Activated CD4-positive, alpha-beta T cell treated with anti-CD3 and anti-CD28 coated beads, Interleukin-2, amount 10 ng/mL, durations not matched to agents 24 days and 14 days (primary cell): Measurements from ENCODE around the gene HERC2. TPM values are rescaled to one million over a fixed set of nuclear protein-coding genes. Genes with fewer than 3 reads are reported as not detected.
"Not testable (repeated sequence)": the region's sequence is repeated elsewhere in the genome, so short reads cannot be mapped to it uniquely, and the experiment has no call there.

Experiments
- DNase-seq: peaks from one replicate; pipeline ENCODE4 v3.0.0; 2022
- H3K27ac Mint-ChIP-seq: one replicate; pipeline ENCODE4 v1.8.0; 2022; ENCODE audit warnings: mild to moderate bottlenecking, mixed read lengths
- H3K27me3 Mint-ChIP-seq: one replicate; pipeline ENCODE4 v1.8.0; 2022; ENCODE audit warnings: mixed read lengths
- H3K36me3 Mint-ChIP-seq: one replicate; pipeline ENCODE4 v1.8.0; 2022; ENCODE audit warnings: low read depth, mild to moderate bottlenecking, mixed read lengths
- H3K4me1 Mint-ChIP-seq: one replicate; pipeline ENCODE4 v1.8.0; 2021; ENCODE audit warnings: mixed read lengths
- H3K4me3 Mint-ChIP-seq: one replicate; pipeline ENCODE4 v1.8.0; 2022; ENCODE audit warnings: mild to moderate bottlenecking, moderate library complexity, mixed read lengths
- H3K9me3 Mint-ChIP-seq: one replicate; pipeline ENCODE4 v1.8.0; 2021; ENCODE audit warnings: mixed read lengths
- intact Hi-C: fragments of 100-400 bp; cut with micrococcal nuclease; formaldehyde crosslinking; loops from one replicate; pipeline ENCODE4 v1.15.1; 2023
- total RNA-seq: library from RNA; stranded (reverse); gene quantifications from 2 replicates; pipeline ENCODE4 v1.2.3, GENCODE V29; 2022

HERC2 gene
- total RNA-seq, 1 donor from 2014 or later, result 43.8 TPM

- intact Hi-C loops, H3K27me3 Mint-ChIP-seq, H3K4me1 Mint-ChIP-seq, H3K4me3 Mint-ChIP-seq, H3K9me3 Mint-ChIP-seq: not testable (repeated sequence)
- peaks cover 37% of the 10 kb centered on the region for H3K36me3 Mint-ChIP-seq
- DNase-seq, result peak; percentile 40
- peak overlapping the region; percentile 44 for H3K27ac Mint-ChIP-seq
Observed at GRCh38 chr15:28168405-28169121, 153.4 kb downstream of the HERC2 start.

GRCh38 chr15:28167042-28167441 is 154.9 kb downstream of the HERC2 start:
- H3K27me3 Mint-ChIP-seq, result no peaks in the 10 kb centered on the region
- H3K36me3 Mint-ChIP-seq, result peaks cover 42% of the 10 kb centered on the region
- H3K4me3 Mint-ChIP-seq, result no peak overlapping the region

GRCh38 chr15:28165791-28166190 is 156.2 kb downstream of the HERC2 start:
- no peak overlapping the region for H3K4me3 Mint-ChIP-seq
- no peaks in the 10 kb centered on the region for H3K27me3 Mint-ChIP-seq
- no peaks in the 10 kb centered on the region for H3K9me3 Mint-ChIP-seq
- no peak overlapping the region for H3K27ac Mint-ChIP-seq
- H3K36me3 Mint-ChIP-seq, result peaks cover 42% of the 10 kb centered on the region
- H3K4me1 Mint-ChIP-seq, result peaks cover 2% of the 10 kb centered on the region
- DNase-seq, result no peak
- intact Hi-C loops, result no loop called here

More at GRCh38 chr15:28167042-28167441, 154.9 kb downstream of the HERC2 start:
- H3K4me1 Mint-ChIP-seq, result peaks cover 2% of the 10 kb centered on the region
- intact Hi-C loops, result no loop called here
- DNase-seq, result no peak
- H3K9me3 Mint-ChIP-seq, result no peaks in the 10 kb centered on the region
- H3K27ac Mint-ChIP-seq, result no peak overlapping the region

- Mint-ChIP-seq H3K4me1 (peaks cover 2% of the 10 kb centered on the region), H3K4me3 (no peak overlapping the region), H3K36me3 (peaks cover 44% of the 10 kb centered on the region), H3K27me3 (no peaks in the 10 kb centered on the region), H3K27ac (no peak overlapping the region), H3K9me3 (no peaks in the 10 kb centered on the region)
- DNase-seq, result no peak
- intact Hi-C loops, result no loop called here
Observed at GRCh38 chr15:28164876-28165275, 157.1 kb downstream of the HERC2 start.

GRCh38 chr15:28154283-28154682 is 167.7 kb downstream of the HERC2 start:
- Mint-ChIP-seq H3K4me3 (no peak overlapping the region), H3K27ac (no peak overlapping the region), H3K36me3 (peaks cover 19% of the 10 kb centered on the region), H3K4me1 (peaks cover 2% of the 10 kb centered on the region), H3K9me3 (peaks cover 12% of the 10 kb centered on the region), H3K27me3 (no peaks in the 10 kb centered on the region)
- intact Hi-C loops, result no loop called here
- no peak for DNase-seq

- no peak overlapping the region for H3K27ac Mint-ChIP-seq
- no peak for DNase-seq
- H3K4me3 Mint-ChIP-seq, result no peak overlapping the region
- intact Hi-C loops, result no loop called here
- peaks cover 19% of the 10 kb centered on the region for H3K36me3 Mint-ChIP-seq
- no peaks in the 10 kb centered on the region for H3K27me3 Mint-ChIP-seq
- peaks cover 2% of the 10 kb centered on the region for H3K4me1 Mint-ChIP-seq
- H3K9me3 Mint-ChIP-seq, result peaks cover 12% of the 10 kb centered on the region
Observed at GRCh38 chr15:28153492-28154119, 168.4 kb downstream of the HERC2 start.

- intact Hi-C loops, H3K4me3 Mint-ChIP-seq, H3K27me3 Mint-ChIP-seq, H3K9me3 Mint-ChIP-seq, H3K27ac Mint-ChIP-seq, H3K4me1 Mint-ChIP-seq, DNase-seq: not testable (repeated sequence)
- peaks cover 15% of the 10 kb centered on the region for H3K36me3 Mint-ChIP-seq
Observed at GRCh38 chr15:28152538-28152923, 169.4 kb downstream of the HERC2 start.

- H3K4me3 Mint-ChIP-seq, H3K9me3 Mint-ChIP-seq, H3K27me3 Mint-ChIP-seq, DNase-seq, H3K27ac Mint-ChIP-seq, H3K4me1 Mint-ChIP-seq, intact Hi-C loops: not testable (repeated sequence)
- H3K36me3 Mint-ChIP-seq, result peaks cover 15% of the 10 kb centered on the region
Observed at GRCh38 chr15:28151864-28152537, 170.0 kb downstream of the HERC2 start.

- Mint-ChIP-seq H3K36me3 (peaks cover 29% of the 10 kb centered on the region), H3K27me3 (no peaks in the 10 kb centered on the region), H3K4me1 (peaks cover 4% of the 10 kb centered on the region), H3K4me3 (no peak overlapping the region), H3K27ac (no peak overlapping the region), H3K9me3 (peaks cover 6% of the 10 kb centered on the region)
- DNase-seq, result no peak
- intact Hi-C loops, result no loop called here
Observed at GRCh38 chr15:28147801-28148200, 174.2 kb downstream of the HERC2 start.

GRCh38 chr15:28145419-28145818 is 176.6 kb downstream of the HERC2 start:
- peaks cover 29% of the 10 kb centered on the region for H3K36me3 Mint-ChIP-seq
- DNase-seq, intact Hi-C loops, H3K9me3 Mint-ChIP-seq, H3K4me1 Mint-ChIP-seq, H3K27ac Mint-ChIP-seq, H3K4me3 Mint-ChIP-seq, H3K27me3 Mint-ChIP-seq: not testable (repeated sequence)

- no peak for DNase-seq
- peaks cover 46% of the 10 kb centered on the region for H3K36me3 Mint-ChIP-seq
- peaks cover 20% of the 10 kb centered on the region for H3K4me1 Mint-ChIP-seq
- intact Hi-C loops, result no loop called here
- no peaks in the 10 kb centered on the region for H3K27me3 Mint-ChIP-seq
- no peak overlapping the region for H3K27ac Mint-ChIP-seq
- H3K4me3 Mint-ChIP-seq, result no peak overlapping the region
- no peaks in the 10 kb centered on the region for H3K9me3 Mint-ChIP-seq
Observed at GRCh38 chr15:28140062-28140461, 181.9 kb downstream of the HERC2 start.

- H3K27me3 Mint-ChIP-seq, H3K9me3 Mint-ChIP-seq, H3K4me3 Mint-ChIP-seq, intact Hi-C loops, DNase-seq, H3K27ac Mint-ChIP-seq: not testable (repeated sequence)
- peaks cover 22% of the 10 kb centered on the region for H3K4me1 Mint-ChIP-seq
- H3K36me3 Mint-ChIP-seq, result peaks cover 37% of the 10 kb centered on the region
Observed at GRCh38 chr15:28137408-28138039, 184.5 kb downstream of the HERC2 start.

GRCh38 chr15:28136236-28136904 is 185.6 kb downstream of the HERC2 start:
- intact Hi-C loops, H3K9me3 Mint-ChIP-seq, H3K27me3 Mint-ChIP-seq, H3K4me3 Mint-ChIP-seq, H3K27ac Mint-ChIP-seq: not testable (repeated sequence)
- DNase-seq, result peak; percentile 74
- Mint-ChIP-seq H3K4me1 (peaks cover 22% of the 10 kb centered on the region), H3K36me3 (peaks cover 33% of the 10 kb centered on the region)
